NCI-H2196 (cell line): ENCODE results near the gene SLC5A9.

Experiments
- DNase-seq: peaks from one replicate; lab custom pipeline; 2025; ENCODE audit not compliant: unreplicated experiment; lab: John Stamatoyannopoulos, UW

SLC5A9 gene

GRCh38 chr1:48222501-48223242 is at the start of gene SLC5A9:
Gene SLC5A9 (plus strand): TSS chr1:48222716. CDS start chr1:48222737, 21 bp downstream.
- DNase-seq, result no peak

GRCh38 chr1:48175116-48175515 is 47.4 kb upstream of the SLC5A9 start:
- no peak for DNase-seq

- DNase-seq, result no peak
These were observed 45.3 kb upstream of the SLC5A9 start for GRCh38 chr1:48177257-48177656.

GRCh38 chr1:48181669-48182367 is 40.7 kb upstream of the SLC5A9 start:
- no peak for DNase-seq

- peak; percentile 10 for DNase-seq
These were observed 40.1 kb upstream of the SLC5A9 start for GRCh38 chr1:48182439-48182838.

GRCh38 chr1:48186306-48186839 is 36.1 kb upstream of the SLC5A9 start:
- no peak for DNase-seq

GRCh38 chr1:48187969-48188563 is 34.5 kb upstream of the SLC5A9 start:
- no peak for DNase-seq

- DNase-seq, result no peak
These were observed 31.6 kb upstream of the SLC5A9 start for GRCh38 chr1:48190881-48191280.

- DNase-seq, result no peak
These were observed 27.7 kb upstream of the SLC5A9 start for GRCh38 chr1:48194801-48195200.

- no peak for DNase-seq
These were observed 26.3 kb upstream of the SLC5A9 start for GRCh38 chr1:48196237-48196636.

- no peak for DNase-seq
These were observed 23.5 kb upstream of the SLC5A9 start for GRCh38 chr1:48198970-48199369.

GRCh38 chr1:48200166-48200900 is 22.2 kb upstream of the SLC5A9 start:
- no peak for DNase-seq

- peak; percentile 60 for DNase-seq
These were observed 20.3 kb upstream of the SLC5A9 start for GRCh38 chr1:48202030-48202752.

GRCh38 chr1:48203287-48203900 is 19.1 kb upstream of the SLC5A9 start:
- DNase-seq, result peak; percentile 47

GRCh38 chr1:48205522-48205921 is 17.0 kb upstream of the SLC5A9 start:
- DNase-seq, result no peak

- peak; percentile 8 for DNase-seq
These were observed 16.1 kb upstream of the SLC5A9 start for GRCh38 chr1:48206371-48206770.

- DNase-seq, result no peak
These were observed 15.4 kb upstream of the SLC5A9 start for GRCh38 chr1:48207131-48207530.

- no peak for DNase-seq
These were observed 14.9 kb upstream of the SLC5A9 start for GRCh38 chr1:48207536-48208075.

GRCh38 chr1:48208251-48208650 is 14.3 kb upstream of the SLC5A9 start:
- no peak for DNase-seq

- DNase-seq, result no peak
These were observed 13.9 kb upstream of the SLC5A9 start for GRCh38 chr1:48208652-48209051.
